Mammary epithelial cell (primary cell): ENCODE measurements around the gene TFDP2.

Experiments
- CTCF ChIP-seq, 2 donors: IDR thresholded peaks in 1 of 2; conservative IDR thresholded peaks in 1 of 2; 2 replicates each; pipeline ENCODE4 v1.5.1; 2011 to 2012; ENCODE audit warnings: inconsistent platforms in 2 of 2, low read length in 2 of 2, mild to moderate bottlenecking in 2 of 2, control low read depth in 1 of 2, low read depth in 1 of 2; ENCODE audit not compliant: insufficient read depth in 1 of 2; ENCODE audit errors: extremely low read depth in 1 of 2
- EZH2 ChIP-seq: IDR thresholded peaks from 2 replicates; pipeline ENCODE4 v1.6.1; 2012; ENCODE audit warnings: low read length, inconsistent platforms, borderline replicate concordance

GRCh38 chr3:142087676-142088075 is 61.7 kb downstream of the TFDP2 start:
- no peak for TF ChIP-seq CTCF (conservative IDR thresholded peaks at IDR 0.05 in 1 of 2, IDR thresholded peaks at IDR 0.05 in 1 of 2; ENCODE audit: extremely low read depth in 1 of 2, insufficient read depth in 1 of 2, low read depth in 1 of 2, low read length in 2 of 2)
- no peak for TF ChIP-seq EZH2
